GM20000 (cell line): ENCODE data around the gene MSI2.

Experiments
- DNase-seq: peaks from one replicate; pipeline ENCODE4 v3.0.0; 2012; ENCODE audit warnings: low spot score
- TF ChIP-seq, protein P1 (sequence below): IDR thresholded peaks from 2 replicates; pipeline ENCODE4 v1.5.1; 2012; ENCODE audit warnings: mild to moderate bottlenecking, control low read depth; ENCODE audit errors: extremely low read depth, missing control alignments

The MSI2 gene

DNA sequence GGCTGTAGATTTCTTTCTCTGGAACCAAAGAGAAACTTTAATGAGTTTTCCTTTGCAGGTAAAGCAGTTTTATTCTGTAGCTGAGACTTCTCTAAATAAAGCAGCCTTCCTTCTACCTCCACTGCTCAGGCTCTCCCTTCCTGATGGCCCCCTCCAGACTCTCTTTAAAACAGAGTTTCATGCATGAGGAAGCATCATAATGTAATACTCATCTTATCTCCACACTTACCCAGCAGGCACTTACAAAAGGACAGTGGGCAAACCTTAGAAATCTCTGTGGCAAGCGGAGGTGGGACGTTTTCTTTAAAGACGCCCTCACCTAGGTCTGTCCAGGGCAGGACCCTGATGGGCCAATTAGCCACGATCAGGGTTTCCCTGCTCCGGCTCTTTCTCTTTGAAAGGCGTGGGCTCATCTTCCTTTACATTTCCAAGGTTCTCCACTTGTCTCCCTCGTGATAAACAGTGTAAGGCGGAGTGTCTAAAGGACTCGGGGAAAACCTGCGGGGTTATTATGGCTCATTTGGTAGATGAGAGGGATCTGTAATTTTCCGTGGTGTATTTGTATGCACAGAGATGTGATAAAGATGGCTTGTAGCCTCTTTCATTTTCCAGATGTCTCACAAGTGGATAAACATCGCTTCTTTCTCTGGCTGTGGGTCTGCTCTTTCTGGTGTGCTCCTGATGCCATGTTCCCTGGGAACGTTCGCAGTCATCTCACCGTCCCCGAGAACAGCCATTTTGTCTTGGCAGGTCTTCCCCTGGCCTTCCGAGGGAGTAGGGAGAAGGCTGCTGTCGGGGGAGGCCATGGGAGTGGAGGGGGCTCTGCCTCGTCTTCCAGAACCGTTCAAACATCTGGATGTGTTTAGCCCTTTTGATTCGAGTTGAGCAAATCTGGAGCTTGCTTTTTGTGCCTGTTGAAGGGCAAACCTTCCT is 249.8 kb downstream of the MSI2 start:
- no peak for DNase-seq
- TF ChIP-seq, protein P1, sequence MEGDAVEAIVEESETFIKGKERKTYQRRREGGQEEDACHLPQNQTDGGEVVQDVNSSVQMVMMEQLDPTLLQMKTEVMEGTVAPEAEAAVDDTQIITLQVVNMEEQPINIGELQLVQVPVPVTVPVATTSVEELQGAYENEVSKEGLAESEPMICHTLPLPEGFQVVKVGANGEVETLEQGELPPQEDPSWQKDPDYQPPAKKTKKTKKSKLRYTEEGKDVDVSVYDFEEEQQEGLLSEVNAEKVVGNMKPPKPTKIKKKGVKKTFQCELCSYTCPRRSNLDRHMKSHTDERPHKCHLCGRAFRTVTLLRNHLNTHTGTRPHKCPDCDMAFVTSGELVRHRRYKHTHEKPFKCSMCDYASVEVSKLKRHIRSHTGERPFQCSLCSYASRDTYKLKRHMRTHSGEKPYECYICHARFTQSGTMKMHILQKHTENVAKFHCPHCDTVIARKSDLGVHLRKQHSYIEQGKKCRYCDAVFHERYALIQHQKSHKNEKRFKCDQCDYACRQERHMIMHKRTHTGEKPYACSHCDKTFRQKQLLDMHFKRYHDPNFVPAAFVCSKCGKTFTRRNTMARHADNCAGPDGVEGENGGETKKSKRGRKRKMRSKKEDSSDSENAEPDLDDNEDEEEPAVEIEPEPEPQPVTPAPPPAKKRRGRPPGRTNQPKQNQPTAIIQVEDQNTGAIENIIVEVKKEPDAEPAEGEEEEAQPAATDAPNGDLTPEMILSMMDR: no peak

GRCh38 chr17:57506774-57507127 is 250.4 kb downstream of the MSI2 start:
- TF ChIP-seq, protein P1: no peak
- DNase-seq: no peak

- TF ChIP-seq, protein P1: no peak
- DNase-seq: no peak
These were observed 251.5 kb downstream of the MSI2 start for GRCh38 chr17:57507828-57508227.

DNA sequence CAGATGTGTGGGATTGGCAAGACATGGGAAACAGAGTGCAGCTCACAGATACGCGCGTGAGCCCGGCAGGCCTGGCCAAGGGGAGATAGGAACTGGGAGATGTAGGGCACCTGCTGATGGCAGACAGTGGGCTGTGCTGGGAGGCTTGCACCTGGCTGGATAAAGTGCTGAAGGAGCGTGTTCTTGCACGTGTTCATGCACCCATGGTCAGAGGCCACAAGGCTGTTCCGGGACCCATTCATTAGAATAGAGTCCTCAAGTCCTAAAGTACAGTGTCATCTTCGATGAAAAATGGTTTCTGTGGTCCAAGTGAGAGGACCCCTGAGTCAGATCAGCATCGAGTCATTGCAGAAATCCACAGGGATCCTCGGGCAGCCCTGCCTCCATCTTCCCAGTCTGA is 252.3 kb downstream of the MSI2 start:
- TF ChIP-seq, protein P1: no peak
- no peak for DNase-seq

DNA sequence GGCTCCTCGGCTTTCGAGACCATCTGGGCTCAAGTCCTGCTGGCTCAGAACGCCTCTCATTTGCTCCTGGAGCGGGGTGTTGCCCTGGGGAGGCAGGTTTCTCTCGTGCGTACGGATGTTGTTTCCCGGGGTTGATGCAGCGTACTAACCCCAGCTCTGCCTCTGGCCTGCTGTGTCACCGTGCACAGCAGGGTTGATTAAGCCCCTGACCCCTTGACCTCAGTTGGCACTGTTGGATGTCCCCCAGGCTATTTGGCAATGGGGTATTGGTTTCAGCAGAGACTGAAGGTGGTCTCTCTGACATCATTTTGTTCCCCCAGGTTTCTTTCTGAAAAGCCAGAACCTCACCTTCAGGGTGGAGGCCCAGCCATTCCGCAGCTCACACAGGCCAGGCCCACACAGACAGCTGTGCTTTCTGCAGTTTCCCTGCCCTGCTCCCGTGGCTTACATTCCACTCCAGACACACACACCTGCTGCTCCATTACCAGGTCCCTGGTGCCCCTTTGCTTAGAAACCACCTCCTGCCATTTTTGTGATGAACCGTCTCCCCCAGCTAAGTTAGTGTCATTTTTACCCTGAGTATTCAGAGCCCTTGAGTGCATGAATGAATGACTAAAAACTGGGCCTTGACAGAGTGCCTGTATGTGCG is 255.3 kb downstream of the MSI2 start:
- no peak for DNase-seq

DNA sequence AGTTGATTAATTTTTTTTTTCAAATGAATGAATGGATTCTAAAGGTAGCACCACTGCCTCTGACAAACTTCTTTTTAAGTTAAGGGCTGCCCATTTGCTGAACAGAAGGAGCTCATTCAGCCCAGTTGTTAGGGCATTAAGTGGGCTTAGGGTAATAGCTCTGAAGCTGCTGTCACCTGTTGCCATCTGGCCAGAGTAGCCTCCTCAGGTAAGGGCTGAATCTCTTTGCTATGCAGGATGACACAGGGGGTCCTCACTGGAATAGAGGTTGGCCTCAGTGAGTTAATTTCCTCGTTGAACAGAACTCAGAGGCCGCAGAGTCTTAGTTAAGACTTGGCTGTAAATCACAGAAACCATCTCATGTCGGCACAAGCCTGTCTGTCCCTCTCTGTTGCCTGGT is 255.9 kb downstream of the MSI2 start:
- DNase-seq: no peak
- TF ChIP-seq, protein P1: no peak

More for the DNA sequence above, 255.3 kb downstream of the MSI2 start:
- TF ChIP-seq, protein P1: no peak

DNA sequence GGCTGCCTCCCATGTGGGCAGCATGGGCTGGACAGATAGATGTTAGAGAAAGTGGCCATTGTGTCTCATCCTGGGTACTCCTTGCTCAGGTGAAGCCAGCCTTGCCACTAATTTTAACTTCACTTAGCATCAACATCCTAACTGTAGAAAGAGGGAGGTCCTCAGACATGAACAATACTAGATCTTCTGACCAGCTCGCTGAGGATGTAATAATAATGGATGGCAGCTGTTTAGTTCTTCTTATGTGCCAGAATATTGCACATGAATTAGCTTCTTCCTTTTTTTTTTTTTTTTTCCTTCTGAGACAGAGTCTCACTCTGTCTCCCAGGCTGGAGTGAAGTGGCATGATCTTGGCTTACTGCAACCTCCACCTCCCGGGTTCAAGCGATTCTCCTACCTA is 256.4 kb downstream of the MSI2 start:
- no peak for DNase-seq
- TF ChIP-seq, protein P1: no peak
